ENCODE data around the gene PHOSPHO2.
A peak's percentile ranks its signal among the peaks of the same experiment; 100 is the strongest.

The PHOSPHO2 gene

DNA sequence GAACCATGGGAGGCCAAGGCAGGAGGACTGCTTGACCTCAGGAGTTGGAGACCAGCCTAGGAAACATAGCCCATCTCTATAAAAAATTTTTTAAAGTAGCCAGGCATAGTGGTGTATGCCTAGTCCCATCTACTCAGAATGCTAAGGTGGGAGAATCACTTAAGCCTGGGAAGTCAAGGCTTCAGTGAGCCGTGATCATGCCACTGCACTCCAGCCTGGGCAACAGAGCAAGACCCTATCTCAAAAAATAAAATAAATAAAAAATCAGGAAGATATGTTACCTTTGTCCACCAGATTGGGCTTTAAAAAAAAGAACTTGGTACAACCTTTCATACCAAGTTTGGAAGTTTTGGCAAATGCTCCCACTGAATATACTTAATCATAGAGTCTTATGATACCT, 35.4 kb upstream of the PHOSPHO2 start:
- H3K4me1 ChIP-seq (ENCODE audit: control insufficient read depth, insufficient read depth, low read length), result no peaks in the 10 kb centered on the region
- no peaks in the 10 kb centered on the region for H3K9me3 ChIP-seq (ENCODE audit: control insufficient read depth, insufficient read depth, low read depth, low read length)
- H3K4me3 ChIP-seq (ENCODE audit: low read depth, low read length), result no peak overlapping the region
- POLR2A ChIA-PET, result no interaction called here
- CTCF ChIA-PET, result no interaction called here
- no peaks in the 10 kb centered on the region for H3K36me3 ChIP-seq (ENCODE audit: control insufficient read depth in 2 of 2, insufficient read depth in 1 of 2, low read length in 2 of 2)
- H3K27ac ChIP-seq (ENCODE audit: extremely low read depth, low read depth, low read length), result no peak overlapping the region
- TF ChIP-seq, protein P1, sequence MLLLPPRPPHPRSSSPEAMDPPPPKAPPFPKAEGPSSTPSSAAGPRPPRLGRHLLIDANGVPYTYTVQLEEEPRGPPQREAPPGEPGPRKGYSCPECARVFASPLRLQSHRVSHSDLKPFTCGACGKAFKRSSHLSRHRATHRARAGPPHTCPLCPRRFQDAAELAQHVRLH (tag by site-specific recombination; IDR thresholded peaks at IDR 0.05), result no peak
- TF ChIP-seq, protein P2, sequence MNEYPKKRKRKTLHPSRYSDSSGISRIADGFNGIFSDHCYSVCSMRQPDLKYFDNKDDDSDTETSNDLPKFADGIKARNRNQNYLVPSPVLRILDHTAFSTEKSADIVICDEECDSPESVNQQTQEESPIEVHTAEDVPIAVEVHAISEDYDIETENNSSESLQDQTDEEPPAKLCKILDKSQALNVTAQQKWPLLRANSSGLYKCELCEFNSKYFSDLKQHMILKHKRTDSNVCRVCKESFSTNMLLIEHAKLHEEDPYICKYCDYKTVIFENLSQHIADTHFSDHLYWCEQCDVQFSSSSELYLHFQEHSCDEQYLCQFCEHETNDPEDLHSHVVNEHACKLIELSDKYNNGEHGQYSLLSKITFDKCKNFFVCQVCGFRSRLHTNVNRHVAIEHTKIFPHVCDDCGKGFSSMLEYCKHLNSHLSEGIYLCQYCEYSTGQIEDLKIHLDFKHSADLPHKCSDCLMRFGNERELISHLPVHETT (tag by site-specific recombination; IDR thresholded peaks at IDR 0.05), result no peak
- TF ChIP-seq, protein P3, sequence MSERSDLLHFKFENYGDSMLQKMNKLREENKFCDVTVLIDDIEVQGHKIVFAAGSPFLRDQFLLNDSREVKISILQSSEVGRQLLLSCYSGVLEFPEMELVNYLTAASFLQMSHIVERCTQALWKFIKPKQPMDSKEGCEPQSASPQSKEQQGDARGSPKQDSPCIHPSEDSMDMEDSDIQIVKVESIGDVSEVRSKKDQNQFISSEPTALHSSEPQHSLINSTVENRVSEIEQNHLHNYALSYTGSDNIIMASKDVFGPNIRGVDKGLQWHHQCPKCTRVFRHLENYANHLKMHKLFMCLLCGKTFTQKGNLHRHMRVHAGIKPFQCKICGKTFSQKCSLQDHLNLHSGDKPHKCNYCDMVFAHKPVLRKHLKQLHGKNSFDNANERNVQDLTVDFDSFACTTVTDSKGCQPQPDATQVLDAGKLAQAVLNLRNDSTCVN (tag by site-specific recombination; optimal IDR thresholded peaks at IDR 0.05), result no peak
- no peak for TF ChIP-seq ZNF626 (tag by site-specific recombination; IDR thresholded peaks at IDR 0.05)
- no peak for TF ChIP-seq ZNF623 (tag by site-specific recombination; IDR thresholded peaks at IDR 0.05)
- TF ChIP-seq, protein P4, sequence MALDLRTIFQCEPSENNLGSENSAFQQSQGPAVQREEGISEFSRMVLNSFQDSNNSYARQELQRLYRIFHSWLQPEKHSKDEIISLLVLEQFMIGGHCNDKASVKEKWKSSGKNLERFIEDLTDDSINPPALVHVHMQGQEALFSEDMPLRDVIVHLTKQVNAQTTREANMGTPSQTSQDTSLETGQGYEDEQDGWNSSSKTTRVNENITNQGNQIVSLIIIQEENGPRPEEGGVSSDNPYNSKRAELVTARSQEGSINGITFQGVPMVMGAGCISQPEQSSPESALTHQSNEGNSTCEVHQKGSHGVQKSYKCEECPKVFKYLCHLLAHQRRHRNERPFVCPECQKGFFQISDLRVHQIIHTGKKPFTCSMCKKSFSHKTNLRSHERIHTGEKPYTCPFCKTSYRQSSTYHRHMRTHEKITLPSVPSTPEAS (tag by site-specific recombination; IDR thresholded peaks at IDR 0.05), result no peak
- no peak for TF ChIP-seq ZNF776 (tag by site-specific recombination; IDR thresholded peaks at IDR 0.05; ENCODE audit: borderline replicate concordance)
- no peak for TF ChIP-seq OSR2 (tag by site-specific recombination; IDR thresholded peaks at IDR 0.05)
- no peak for TF ChIP-seq ZNF214 (tag by site-specific recombination; IDR thresholded peaks at IDR 0.05; ENCODE audit: borderline replicate concordance)
- no peak for TF ChIP-seq SETDB1 (IDR thresholded peaks at IDR 0.05; ENCODE audit: insufficient read length, low read length)
- no peak for TF ChIP-seq ZNF664 (tag by site-specific recombination; IDR thresholded peaks at IDR 0.05)
- TF ChIP-seq, protein P5, sequence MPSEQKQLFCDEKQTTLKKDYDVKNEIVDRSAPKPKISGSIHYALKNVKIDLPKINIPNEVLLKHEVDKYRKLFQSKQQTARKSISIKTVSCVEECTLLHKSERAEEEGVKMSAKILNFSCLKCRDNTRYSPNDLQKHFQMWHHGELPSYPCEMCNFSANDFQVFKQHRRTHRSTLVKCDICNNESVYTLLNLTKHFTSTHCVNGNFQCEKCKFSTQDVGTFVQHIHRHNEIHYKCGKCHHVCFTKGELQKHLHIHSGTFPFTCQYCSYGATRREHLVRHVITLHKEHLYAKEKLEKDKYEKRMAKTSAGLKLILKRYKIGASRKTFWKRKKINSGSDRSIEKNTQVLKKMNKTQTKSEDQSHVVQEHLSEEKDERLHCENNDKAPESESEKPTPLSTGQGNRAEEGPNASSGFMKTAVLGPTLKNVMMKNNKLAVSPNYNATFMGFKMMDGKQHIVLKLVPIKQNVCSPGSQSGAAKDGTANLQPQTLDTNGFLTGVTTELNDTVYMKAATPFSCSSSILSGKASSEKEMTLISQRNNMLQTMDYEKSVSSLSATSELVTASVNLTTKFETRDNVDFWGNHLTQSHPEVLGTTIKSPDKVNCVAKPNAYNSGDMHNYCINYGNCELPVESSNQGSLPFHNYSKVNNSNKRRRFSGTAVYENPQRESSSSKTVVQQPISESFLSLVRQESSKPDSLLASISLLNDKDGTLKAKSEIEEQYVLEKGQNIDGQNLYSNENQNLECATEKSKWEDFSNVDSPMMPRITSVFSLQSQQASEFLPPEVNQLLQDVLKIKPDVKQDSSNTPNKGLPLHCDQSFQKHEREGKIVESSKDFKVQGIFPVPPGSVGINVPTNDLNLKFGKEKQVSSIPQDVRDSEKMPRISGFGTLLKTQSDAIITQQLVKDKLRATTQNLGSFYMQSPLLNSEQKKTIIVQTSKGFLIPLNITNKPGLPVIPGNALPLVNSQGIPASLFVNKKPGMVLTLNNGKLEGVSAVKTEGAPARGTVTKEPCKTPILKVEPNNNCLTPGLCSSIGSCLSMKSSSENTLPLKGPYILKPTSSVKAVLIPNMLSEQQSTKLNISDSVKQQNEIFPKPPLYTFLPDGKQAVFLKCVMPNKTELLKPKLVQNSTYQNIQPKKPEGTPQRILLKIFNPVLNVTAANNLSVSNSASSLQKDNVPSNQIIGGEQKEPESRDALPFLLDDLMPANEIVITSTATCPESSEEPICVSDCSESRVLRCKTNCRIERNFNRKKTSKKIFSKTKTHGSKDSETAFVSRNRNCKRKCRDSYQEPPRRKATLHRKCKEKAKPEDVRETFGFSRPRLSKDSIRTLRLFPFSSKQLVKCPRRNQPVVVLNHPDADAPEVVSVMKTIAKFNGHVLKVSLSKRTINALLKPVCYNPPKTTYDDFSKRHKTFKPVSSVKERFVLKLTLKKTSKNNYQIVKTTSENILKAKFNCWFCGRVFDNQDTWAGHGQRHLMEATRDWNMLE (tag by site-specific recombination; conservative IDR thresholded peaks at IDR 0.05; ENCODE audit: low read depth), result no peak
- no peak for TF ChIP-seq ZNF202 (tag by site-specific recombination; IDR thresholded peaks at IDR 0.05; ENCODE audit: borderline replicate concordance)
- TF ChIP-seq PRDM1 (tag by site-specific recombination; IDR thresholded peaks at IDR 0.05), result no peak

DNA sequence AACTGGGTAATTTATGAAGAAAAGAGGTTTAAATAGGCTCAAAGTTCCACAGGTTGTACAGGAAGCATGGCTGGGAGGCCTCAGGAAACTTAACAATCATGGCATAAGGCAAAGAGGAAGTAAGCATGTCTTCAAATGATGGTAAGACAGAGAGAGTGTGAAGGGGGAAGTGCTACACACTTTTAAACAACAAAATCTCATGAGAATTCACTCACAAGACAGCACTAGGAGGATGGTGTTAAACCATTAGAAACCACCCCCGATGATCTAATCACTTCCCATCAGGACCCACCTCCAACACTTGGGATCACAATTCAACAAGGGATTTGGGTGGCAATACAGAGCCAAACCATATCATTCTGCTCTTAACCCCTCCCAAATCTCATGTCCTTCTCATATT, 34.9 kb upstream of the PHOSPHO2 start:
- Histone ChIP-seq H3K4me1 (ENCODE audit: control insufficient read depth, insufficient read depth, low read length) (no peaks in the 10 kb centered on the region), H3K27ac (ENCODE audit: extremely low read depth, low read depth, low read length) (no peak overlapping the region), H3K9me3 (ENCODE audit: control insufficient read depth, insufficient read depth, low read depth, low read length) (no peaks in the 10 kb centered on the region), H3K4me3 (ENCODE audit: low read depth, low read length) (no peak overlapping the region), H3K36me3 (ENCODE audit: control insufficient read depth in 2 of 2, insufficient read depth in 1 of 2, low read length in 2 of 2) (no peaks in the 10 kb centered on the region)
- ChIA-PET CTCF (no interaction called here), POLR2A (no interaction called here)
- TF ChIP-seq, protein P6, sequence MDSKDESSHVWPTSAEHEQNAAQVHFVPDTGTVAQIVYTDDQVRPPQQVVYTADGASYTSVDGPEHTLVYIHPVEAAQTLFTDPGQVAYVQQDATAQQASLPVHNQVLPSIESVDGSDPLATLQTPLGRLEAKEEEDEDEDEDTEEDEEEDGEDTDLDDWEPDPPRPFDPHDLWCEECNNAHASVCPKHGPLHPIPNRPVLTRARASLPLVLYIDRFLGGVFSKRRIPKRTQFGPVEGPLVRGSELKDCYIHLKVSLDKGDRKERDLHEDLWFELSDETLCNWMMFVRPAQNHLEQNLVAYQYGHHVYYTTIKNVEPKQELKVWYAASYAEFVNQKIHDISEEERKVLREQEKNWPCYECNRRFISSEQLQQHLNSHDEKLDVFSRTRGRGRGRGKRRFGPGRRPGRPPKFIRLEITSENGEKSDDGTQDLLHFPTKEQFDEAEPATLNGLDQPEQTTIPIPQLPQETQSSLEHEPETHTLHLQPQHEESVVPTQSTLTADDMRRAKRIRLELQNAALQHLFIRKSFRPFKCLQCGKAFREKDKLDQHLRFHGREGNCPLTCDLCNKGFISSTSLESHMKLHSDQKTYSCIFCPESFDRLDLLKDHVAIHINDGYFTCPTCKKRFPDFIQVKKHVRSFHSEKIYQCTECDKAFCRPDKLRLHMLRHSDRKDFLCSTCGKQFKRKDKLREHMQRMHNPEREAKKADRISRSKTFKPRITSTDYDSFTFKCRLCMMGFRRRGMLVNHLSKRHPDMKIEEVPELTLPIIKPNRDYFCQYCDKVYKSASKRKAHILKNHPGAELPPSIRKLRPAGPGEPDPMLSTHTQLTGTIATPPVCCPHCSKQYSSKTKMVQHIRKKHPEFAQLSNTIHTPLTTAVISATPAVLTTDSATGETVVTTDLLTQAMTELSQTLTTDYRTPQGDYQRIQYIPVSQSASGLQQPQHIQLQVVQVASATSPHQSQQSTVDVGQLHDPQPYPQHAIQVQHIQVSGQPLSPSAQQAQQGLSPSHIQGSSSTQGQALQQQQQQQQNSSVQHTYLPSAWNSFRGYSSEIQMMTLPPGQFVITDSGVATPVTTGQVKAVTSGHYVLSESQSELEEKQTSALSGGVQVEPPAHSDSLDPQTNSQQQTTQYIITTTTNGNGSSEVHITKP (tag by site-specific recombination; IDR thresholded peaks at IDR 0.05), result peak; percentile 46; the same call in 1 of the 2 replicates
- TF ChIP-seq, protein P7, sequence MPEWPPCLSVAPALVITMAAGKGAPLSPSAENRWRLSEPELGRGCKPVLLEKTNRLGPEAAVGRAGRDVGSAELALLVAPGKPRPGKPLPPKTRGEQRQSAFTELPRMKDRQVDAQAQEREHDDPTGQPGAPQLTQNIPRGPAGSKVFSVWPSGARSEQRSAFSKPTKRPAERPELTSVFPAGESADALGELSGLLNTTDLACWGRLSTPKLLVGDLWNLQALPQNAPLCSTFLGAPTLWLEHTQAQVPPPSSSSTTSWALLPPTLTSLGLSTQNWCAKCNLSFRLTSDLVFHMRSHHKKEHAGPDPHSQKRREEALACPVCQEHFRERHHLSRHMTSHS (tag by site-specific recombination; IDR thresholded peaks at IDR 0.05), result no peak
- no peak for TF ChIP-seq GLIS2 (tag by site-specific recombination; IDR thresholded peaks at IDR 0.05)
- no peak for TF ChIP-seq IKZF3 (tag by site-specific recombination; IDR thresholded peaks at IDR 0.05)
- TF ChIP-seq ZNF121 (tag by site-specific recombination; IDR thresholded peaks at IDR 0.05), result no peak
- no peak for TF ChIP-seq ZNF549 (tag by site-specific recombination; IDR thresholded peaks at IDR 0.05)
- no peak for TF ChIP-seq ZNF394 (tag by site-specific recombination; IDR thresholded peaks at IDR 0.05; ENCODE audit: borderline replicate concordance)

Measured in HEK293 (cell line).